Measurements from ENCODE around the gene LAMTOR2. TPM values are rescaled to one million over a fixed set of nuclear protein-coding genes. Genes with fewer than 3 reads are reported as not detected.

Gene LAMTOR2
- total and polyA plus RNA-seq, 9 of the 15 experiments (the other 6 are each of a cell fraction or from before 2014, with no cell fraction given): 39.0 to 161 (median 74.6) TPM

DNA sequence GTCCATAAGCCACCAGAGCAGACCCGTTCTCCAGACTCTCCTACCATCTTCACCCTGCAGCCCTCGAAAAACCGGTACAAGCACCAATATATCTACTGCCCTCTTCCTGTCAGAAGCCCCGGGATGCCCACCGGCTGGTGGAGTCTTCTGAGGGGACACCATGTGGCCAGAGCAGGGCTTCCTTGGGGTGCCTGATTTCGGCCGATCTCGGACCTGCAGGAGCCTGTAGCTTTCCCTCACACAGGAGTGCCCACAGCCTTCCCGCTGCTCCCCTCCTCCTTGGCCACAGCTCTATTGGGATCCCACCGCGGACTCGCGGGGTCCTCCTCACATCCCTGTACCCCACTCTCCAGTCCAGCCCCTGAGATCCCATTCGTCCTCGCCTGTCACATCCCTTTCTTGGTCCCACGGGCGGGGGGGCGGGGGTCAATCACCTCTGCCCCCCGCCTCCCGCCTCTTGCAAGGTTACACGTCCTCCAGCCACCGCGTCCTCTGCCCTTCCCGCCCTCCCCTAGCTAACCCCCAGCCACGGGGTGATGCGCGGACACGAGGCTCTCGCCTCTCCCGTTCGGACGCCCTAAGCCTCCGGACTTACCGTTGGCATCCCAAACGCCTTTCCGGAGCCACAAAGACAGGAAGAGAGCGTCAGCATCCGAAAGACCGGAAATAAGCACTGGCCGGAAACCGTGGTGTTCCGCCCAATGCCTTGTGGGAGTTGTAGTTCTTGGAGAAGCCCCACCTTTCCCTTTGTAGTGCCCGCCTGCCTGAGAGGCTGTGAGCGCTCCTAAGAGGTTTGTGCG is 34.1 kb upstream of the LAMTOR2 start, which contains the start of gene SSR2 (continued):
- TF ChIP-seq, protein P1, sequence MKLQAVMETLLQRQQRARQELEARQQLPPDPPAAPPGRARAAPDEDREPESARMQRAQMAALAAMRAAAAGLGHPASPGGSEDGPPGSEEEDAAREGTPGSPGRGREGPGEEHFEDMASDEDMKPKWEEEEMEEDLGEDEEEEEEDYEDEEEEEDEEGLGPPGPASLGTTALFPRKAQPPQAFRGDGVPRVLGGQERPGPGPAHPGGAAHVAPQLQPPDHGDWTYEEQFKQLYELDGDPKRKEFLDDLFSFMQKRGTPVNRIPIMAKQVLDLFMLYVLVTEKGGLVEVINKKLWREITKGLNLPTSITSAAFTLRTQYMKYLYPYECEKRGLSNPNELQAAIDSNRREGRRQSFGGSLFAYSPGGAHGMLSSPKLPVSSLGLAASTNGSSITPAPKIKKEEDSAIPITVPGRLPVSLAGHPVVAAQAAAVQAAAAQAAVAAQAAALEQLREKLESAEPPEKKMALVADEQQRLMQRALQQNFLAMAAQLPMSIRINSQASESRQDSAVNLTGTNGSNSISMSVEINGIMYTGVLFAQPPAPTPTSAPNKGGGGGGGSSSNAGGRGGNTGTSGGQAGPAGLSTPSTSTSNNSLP (IDR thresholded peaks at IDR 0.05; ENCODE audit: borderline replicate concordance, low read depth, low read length): no peak
- TF ChIP-seq PHF8 (IDR thresholded peaks at IDR 0.05; ENCODE audit: borderline replicate concordance, low read length): peak; percentile 84; the same call in 1 of the 2 replicates
- no peak for TF ChIP-seq SIN3B (IDR thresholded peaks at IDR 0.05; ENCODE audit: low read depth)
- no peak for TF ChIP-seq SRSF7 (optimal IDR thresholded peaks at IDR 0.05; ENCODE audit: low read depth, low read length)
- TF ChIP-seq MCM7 (IDR thresholded peaks at IDR 0.05): no peak
- no peak for TF ChIP-seq ZBTB7A (IDR thresholded peaks at IDR 0.05; ENCODE audit: borderline replicate concordance, control insufficient read depth, low read depth, low read length)
- TF ChIP-seq, protein P2, sequence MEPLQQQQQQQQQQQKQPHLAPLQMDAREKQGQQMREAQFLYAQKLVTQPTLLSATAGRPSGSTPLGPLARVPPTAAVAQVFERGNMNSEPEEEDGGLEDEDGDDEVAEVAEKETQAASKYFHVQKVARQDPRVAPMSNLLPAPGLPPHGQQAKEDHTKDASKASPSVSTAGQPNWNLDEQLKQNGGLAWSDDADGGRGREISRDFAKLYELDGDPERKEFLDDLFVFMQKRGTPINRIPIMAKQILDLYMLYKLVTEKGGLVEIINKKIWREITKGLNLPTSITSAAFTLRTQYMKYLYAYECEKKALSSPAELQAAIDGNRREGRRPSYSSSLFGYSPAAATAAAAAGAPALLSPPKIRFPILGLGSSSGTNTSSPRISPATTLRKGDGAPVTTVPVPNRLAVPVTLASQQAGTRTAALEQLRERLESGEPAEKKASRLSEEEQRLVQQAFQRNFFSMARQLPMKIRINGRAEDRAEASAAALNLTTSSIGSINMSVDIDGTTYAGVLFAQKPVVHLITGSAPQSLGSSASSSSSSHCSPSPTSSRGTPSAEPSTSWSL (CRISPR knock-in tag; IDR thresholded peaks at IDR 0.05; ENCODE audit: borderline replicate concordance): no peak
- TF ChIP-seq ZNF224 (CRISPR knock-in tag; IDR thresholded peaks at IDR 0.05): no peak
- no peak for TF ChIP-seq CBX8 (IDR thresholded peaks at IDR 0.05; ENCODE audit: borderline replicate concordance, extremely low read depth, low read depth, low read length, poor library complexity, severe bottlenecking)
- TF ChIP-seq CAMTA2 (CRISPR knock-in tag; conservative IDR thresholded peaks at IDR 0.05): no peak
- TF ChIP-seq FOXJ3 (CRISPR knock-in tag; IDR thresholded peaks at IDR 0.05): no peak
- TF ChIP-seq ATF6 (CRISPR knock-in tag; IDR thresholded peaks at IDR 0.05): no peak
- TF ChIP-seq RB1 (IDR thresholded peaks at IDR 0.05; ENCODE audit: low read depth): 0 out of 2 replicates have a peak, but pooled peaks have one; percentile 20
- no peak for TF ChIP-seq RBM39 (optimal IDR thresholded peaks at IDR 0.05; ENCODE audit: low read depth, low read length)
- no peak for TF ChIP-seq NCOA6 (IDR thresholded peaks at IDR 0.05)
- no peak for TF ChIP-seq ZNF740 (CRISPR knock-in tag; IDR thresholded peaks at IDR 0.05)
- TF ChIP-seq ZNF740 (tag; IDR thresholded peaks at IDR 0.05): no peak
- TF ChIP-seq, protein P3, sequence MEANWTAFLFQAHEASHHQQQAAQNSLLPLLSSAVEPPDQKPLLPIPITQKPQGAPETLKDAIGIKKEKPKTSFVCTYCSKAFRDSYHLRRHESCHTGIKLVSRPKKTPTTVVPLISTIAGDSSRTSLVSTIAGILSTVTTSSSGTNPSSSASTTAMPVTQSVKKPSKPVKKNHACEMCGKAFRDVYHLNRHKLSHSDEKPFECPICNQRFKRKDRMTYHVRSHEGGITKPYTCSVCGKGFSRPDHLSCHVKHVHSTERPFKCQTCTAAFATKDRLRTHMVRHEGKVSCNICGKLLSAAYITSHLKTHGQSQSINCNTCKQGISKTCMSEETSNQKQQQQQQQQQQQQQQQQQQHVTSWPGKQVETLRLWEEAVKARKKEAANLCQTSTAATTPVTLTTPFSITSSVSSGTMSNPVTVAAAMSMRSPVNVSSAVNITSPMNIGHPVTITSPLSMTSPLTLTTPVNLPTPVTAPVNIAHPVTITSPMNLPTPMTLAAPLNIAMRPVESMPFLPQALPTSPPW (CRISPR knock-in tag; IDR thresholded peaks at IDR 0.05): peak; percentile 82
- no peak for TF ChIP-seq E2F3 (CRISPR knock-in tag; IDR thresholded peaks at IDR 0.05)
- no peak for TF ChIP-seq NFRKB (IDR thresholded peaks at IDR 0.05; ENCODE audit: low read depth)
